C4-2B (cell line): ENCODE measurements around the gene NID2.

ENCODE experiments used
- ZFX ChIP-seq: fragments of 450-650 bp; IDR thresholded peaks from 2 replicates; pipeline ENCODE4 v1.6.1; 2017
- TF ChIP-seq, protein P1 (sequence below): fragments of 450-650 bp; conservative IDR thresholded peaks from 2 replicates; pipeline ENCODE4 v1.5.1; 2017; ENCODE audit warnings: mild to moderate bottlenecking

GRCh38 chr14:51963286-51963685, 105.6 kb downstream of the NID2 start:
- TF ChIP-seq, protein P1, sequence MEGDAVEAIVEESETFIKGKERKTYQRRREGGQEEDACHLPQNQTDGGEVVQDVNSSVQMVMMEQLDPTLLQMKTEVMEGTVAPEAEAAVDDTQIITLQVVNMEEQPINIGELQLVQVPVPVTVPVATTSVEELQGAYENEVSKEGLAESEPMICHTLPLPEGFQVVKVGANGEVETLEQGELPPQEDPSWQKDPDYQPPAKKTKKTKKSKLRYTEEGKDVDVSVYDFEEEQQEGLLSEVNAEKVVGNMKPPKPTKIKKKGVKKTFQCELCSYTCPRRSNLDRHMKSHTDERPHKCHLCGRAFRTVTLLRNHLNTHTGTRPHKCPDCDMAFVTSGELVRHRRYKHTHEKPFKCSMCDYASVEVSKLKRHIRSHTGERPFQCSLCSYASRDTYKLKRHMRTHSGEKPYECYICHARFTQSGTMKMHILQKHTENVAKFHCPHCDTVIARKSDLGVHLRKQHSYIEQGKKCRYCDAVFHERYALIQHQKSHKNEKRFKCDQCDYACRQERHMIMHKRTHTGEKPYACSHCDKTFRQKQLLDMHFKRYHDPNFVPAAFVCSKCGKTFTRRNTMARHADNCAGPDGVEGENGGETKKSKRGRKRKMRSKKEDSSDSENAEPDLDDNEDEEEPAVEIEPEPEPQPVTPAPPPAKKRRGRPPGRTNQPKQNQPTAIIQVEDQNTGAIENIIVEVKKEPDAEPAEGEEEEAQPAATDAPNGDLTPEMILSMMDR: no peak
- no peak for TF ChIP-seq ZFX
